Transverse colon (tissue), 4 donors: ENCODE data around the gene MAST2.

Experiments used
- POLR2A ChIP-seq: fragments of 450-650 bp; IDR thresholded peaks from one replicate; pipeline ENCODE4 v1.6.1; 2016; ENCODE audit warnings: antibody characterized with exemption, mild to moderate bottlenecking, moderate library complexity
- POLR2AphosphoS5 ChIP-seq, 3 donors: sonication (generic); formaldehyde crosslinking; IDR thresholded peaks; one replicate each; pipeline ENCODE4 v1.6.1; 2016; ENCODE audit warnings: antibody characterized with exemption in 3 of 3
- TF ChIP-seq, protein P1 (sequence below), 5 experiments: fragments of 200-600 bp in 3 of 5; fragments of 450-650 bp in 2 of 5; sonication (generic) in 3 of 5; IDR thresholded peaks; 1 replicate in 2 of 5; 2 replicates in 3 of 5; pipeline ENCODE4 v1.5.1; 2016 to 2017; ENCODE audit warnings: antibody characterized with exemption in 5 of 5, inconsistent platforms in 3 of 5, mild to moderate bottlenecking in 2 of 5, moderate library complexity in 1 of 5

DNA sequence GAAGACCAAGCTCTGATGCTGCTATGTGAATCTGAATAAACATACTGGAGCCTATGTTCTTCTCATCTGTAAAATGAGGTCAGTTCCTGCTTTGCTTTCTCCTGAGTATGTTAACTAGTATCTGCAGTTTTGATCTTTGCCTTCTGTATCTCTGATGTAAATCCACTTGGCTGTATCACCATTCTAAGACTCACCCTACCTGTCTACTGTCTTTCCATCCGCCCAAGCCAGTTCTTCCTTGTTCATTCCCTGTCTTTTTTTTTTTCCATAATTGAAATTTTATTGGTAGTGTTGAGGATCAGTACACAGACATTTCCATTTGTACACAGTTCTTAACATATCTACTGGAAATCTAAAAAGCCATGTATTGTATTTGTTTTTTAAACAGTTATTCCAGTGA, 31.3 kb downstream of the MAST2 start:
- no peak for TF ChIP-seq POLR2A
- TF ChIP-seq POLR2AphosphoS5 (IDR thresholded peaks at IDR 0.05) = no peak
- TF ChIP-seq, protein P1, sequence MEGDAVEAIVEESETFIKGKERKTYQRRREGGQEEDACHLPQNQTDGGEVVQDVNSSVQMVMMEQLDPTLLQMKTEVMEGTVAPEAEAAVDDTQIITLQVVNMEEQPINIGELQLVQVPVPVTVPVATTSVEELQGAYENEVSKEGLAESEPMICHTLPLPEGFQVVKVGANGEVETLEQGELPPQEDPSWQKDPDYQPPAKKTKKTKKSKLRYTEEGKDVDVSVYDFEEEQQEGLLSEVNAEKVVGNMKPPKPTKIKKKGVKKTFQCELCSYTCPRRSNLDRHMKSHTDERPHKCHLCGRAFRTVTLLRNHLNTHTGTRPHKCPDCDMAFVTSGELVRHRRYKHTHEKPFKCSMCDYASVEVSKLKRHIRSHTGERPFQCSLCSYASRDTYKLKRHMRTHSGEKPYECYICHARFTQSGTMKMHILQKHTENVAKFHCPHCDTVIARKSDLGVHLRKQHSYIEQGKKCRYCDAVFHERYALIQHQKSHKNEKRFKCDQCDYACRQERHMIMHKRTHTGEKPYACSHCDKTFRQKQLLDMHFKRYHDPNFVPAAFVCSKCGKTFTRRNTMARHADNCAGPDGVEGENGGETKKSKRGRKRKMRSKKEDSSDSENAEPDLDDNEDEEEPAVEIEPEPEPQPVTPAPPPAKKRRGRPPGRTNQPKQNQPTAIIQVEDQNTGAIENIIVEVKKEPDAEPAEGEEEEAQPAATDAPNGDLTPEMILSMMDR (IDR thresholded peaks at IDR 0.05) = no peak
